Loucy (cell line): ENCODE measurements around the gene OR8D1.

Source experiments
- EZH2phosphoT487 ChIP-seq: fragments of 200-600 bp; IDR thresholded peaks from 2 replicates; pipeline ENCODE4 v1.6.1; 2018; ENCODE audit warnings: antibody characterized with exemption, mild to moderate bottlenecking, moderate library complexity, borderline replicate concordance
- TF ChIP-seq, protein P1 (sequence below): fragments of 200-600 bp; sonication (generic); conservative IDR thresholded peaks from 2 replicates; pipeline ENCODE4 v1.5.1; 2014; ENCODE audit warnings: mild to moderate bottlenecking, antibody characterized with exemption, low read length

DNA sequence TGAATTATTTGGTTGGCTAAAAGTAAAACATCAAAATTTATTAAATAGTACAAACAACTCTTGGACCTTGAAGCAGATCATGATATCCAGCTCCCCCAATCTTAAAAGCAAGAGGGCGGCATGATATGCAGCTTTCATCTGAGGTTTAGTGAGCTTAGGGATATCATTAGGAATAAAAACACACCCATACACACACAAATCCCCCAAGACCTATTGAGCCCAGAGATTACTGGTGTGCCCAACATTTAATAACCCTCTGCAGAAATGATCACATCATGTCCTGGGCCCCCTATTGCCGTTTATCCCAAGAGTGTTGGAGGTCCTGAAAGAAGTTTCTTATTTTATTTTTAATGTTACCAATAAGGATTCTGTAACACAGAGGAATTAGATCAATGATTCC lies at the start of gene OR8D1:
- TF ChIP-seq, protein P1, sequence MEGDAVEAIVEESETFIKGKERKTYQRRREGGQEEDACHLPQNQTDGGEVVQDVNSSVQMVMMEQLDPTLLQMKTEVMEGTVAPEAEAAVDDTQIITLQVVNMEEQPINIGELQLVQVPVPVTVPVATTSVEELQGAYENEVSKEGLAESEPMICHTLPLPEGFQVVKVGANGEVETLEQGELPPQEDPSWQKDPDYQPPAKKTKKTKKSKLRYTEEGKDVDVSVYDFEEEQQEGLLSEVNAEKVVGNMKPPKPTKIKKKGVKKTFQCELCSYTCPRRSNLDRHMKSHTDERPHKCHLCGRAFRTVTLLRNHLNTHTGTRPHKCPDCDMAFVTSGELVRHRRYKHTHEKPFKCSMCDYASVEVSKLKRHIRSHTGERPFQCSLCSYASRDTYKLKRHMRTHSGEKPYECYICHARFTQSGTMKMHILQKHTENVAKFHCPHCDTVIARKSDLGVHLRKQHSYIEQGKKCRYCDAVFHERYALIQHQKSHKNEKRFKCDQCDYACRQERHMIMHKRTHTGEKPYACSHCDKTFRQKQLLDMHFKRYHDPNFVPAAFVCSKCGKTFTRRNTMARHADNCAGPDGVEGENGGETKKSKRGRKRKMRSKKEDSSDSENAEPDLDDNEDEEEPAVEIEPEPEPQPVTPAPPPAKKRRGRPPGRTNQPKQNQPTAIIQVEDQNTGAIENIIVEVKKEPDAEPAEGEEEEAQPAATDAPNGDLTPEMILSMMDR, result no peak
- no peak for TF ChIP-seq EZH2phosphoT487
